A549 (cell line): ENCODE results near the gene TPRN. TPM values are rescaled to one million over a fixed set of nuclear protein-coding genes. Genes with fewer than 3 reads are reported as not detected.
A peak's percentile ranks its signal among the peaks of the same experiment; 100 is the strongest.

Experiments used
- ATAC-seq, 2 experiments: fragments of 200-7000 bp in 1 of 2; fragments of >200 bp in 1 of 2; cut with Nextera tagmentation in 1 of 2; cut with Tn5 transposase in 1 of 2; 3 replicates each; pipeline versions ENCODE4 v1.8.0 to v1.9.1; 2018 to 2020; ENCODE audit warnings: mild to moderate bottlenecking in 1 of 2, moderate library complexity in 1 of 2
- CTCF ChIA-PET: fragments of 300-600 bp; sonication (Branson Sonifier 250); formaldehyde crosslinking; extraction: SDS; loops from one replicate; lab custom pipeline; 2021; ENCODE audit warnings: antibody characterized with exemption, inconsistent platforms; lab: Yijun Ruan, JAX
- POLR2A ChIA-PET: fragments of 350-600 bp; formaldehyde crosslinking; extraction: SDS; loops from one replicate; lab custom pipeline; 2021; ENCODE audit warnings: antibody characterized with exemption, inconsistent platforms; lab: Yijun Ruan, JAX
- DNase-seq, 2 experiments: peaks; one replicate each; pipeline versions ENCODE4 v3.0.0 to v3.0.0-alpha.2; 2011 to 2016; ENCODE audit warnings: low read depth in 1 of 2, low spot score in 1 of 2
- FAIRE-seq: peaks from 2 replicates; lab custom pipeline; 2011; peaks lifted over from hg19 to GRCh38; lab: Jason Lieb, UNC
- H3K27ac ChIP-seq, 2 experiments: fragments of >200 bp; sonication (Bioruptor Twin); formaldehyde crosslinking; 3 replicates each; pipeline ENCODE4 v1.5.1; 2016 to 2017
- H3K4me1 ChIP-seq: fragments of >200 bp; sonication (Bioruptor Twin); formaldehyde crosslinking; 3 replicates; pipeline ENCODE4 v1.6.1; 2016
- H3K4me2 ChIP-seq: fragments of >200 bp; sonication (Bioruptor Twin); formaldehyde crosslinking; 3 replicates; pipeline ENCODE4 v1.6.1; 2016
- H3K4me3 ChIP-seq: fragments of >200 bp; sonication (Bioruptor Twin); formaldehyde crosslinking; 3 replicates; pipeline ENCODE4 v1.5.1; 2016
- H3K9me3 ChIP-seq: fragments of >200 bp; sonication (Bioruptor Twin); formaldehyde crosslinking; 3 replicates; pipeline ENCODE4 v1.6.1; 2016
- CBX2 ChIP-seq: fragments of 200-600 bp; sonication (generic); IDR thresholded peaks from 2 replicates; pipeline ENCODE4 v1.6.1; 2016; ENCODE audit warnings: low read depth, mild to moderate bottlenecking, borderline replicate concordance
- CHD4 ChIP-seq: fragments of 200-600 bp; sonication (generic); IDR thresholded peaks from 2 replicates; pipeline ENCODE4 v1.6.1; 2016; ENCODE audit warnings: antibody characterized with exemption, mild to moderate bottlenecking, borderline replicate concordance
- CTCF ChIP-seq: fragments of >200 bp; sonication (Bioruptor Twin); formaldehyde crosslinking; IDR thresholded peaks from 3 replicates; pipeline ENCODE4 v1.5.1; 2016
- E2F6 ChIP-seq: IDR thresholded peaks from 2 replicates; pipeline ENCODE4 v1.6.1; 2012; ENCODE audit warnings: low read depth, borderline replicate concordance
- ESRRA ChIP-seq: fragments of 150-350 bp; IDR thresholded peaks from 2 replicates; pipeline ENCODE4 v1.6.1; 2014; ENCODE audit warnings: mild to moderate bottlenecking, low read length, borderline replicate concordance
- GATA3 ChIP-seq: IDR thresholded peaks from 2 replicates; pipeline ENCODE4 v1.6.1; 2012; ENCODE audit warnings: borderline replicate concordance
- HEYL ChIP-seq: fragments of 250-450 bp; sonication (Bioruptor Pico); IDR thresholded peaks from 2 replicates; pipeline ENCODE4 v1.8.0; 2021; ENCODE audit warnings: mild to moderate bottlenecking, moderate library complexity
- HMGXB4 ChIP-seq: fragments of 250-450 bp; sonication (Bioruptor Pico); IDR thresholded peaks from 2 replicates; pipeline ENCODE4 v1.5.0; 2021; ENCODE audit warnings: mild to moderate bottlenecking, moderate library complexity, borderline replicate concordance
- HOXB5 ChIP-seq: fragments of 250-450 bp; sonication (Bioruptor Pico); IDR thresholded peaks from 2 replicates; pipeline ENCODE4 v1.5.0; 2020; ENCODE audit warnings: mild to moderate bottlenecking, moderate library complexity
- JUN ChIP-seq, 2 experiments: fragments of >200 bp; sonication (Bioruptor Twin); formaldehyde crosslinking; IDR thresholded peaks; 2 replicates in 1 of 2; 3 replicates in 1 of 2; pipeline ENCODE4 v1.6.1; 2016 to 2017
- MAFK ChIP-seq: fragments of 450-650 bp; IDR thresholded peaks from 2 replicates; pipeline ENCODE4 v1.6.1; 2014; ENCODE audit not compliant: partially characterized antibody
- MAX ChIP-seq: IDR thresholded peaks from 2 replicates; pipeline ENCODE4 v1.6.1; 2012
- MYC ChIP-seq: IDR thresholded peaks from 2 replicates; pipeline ENCODE4 v1.6.1; 2012; ENCODE audit warnings: mild to moderate bottlenecking, inconsistent platforms, low read length, improper control_type of control experiment, borderline replicate concordance
- NPAS2 ChIP-seq: fragments of 250-450 bp; sonication (Bioruptor Pico); IDR thresholded peaks from 2 replicates; pipeline ENCODE4 v1.8.0; 2022; ENCODE audit warnings: mild to moderate bottlenecking, moderate library complexity, borderline replicate concordance
- PHF8 ChIP-seq: fragments of 200-600 bp; sonication (generic); IDR thresholded peaks from 2 replicates; pipeline ENCODE4 v1.6.1; 2016; ENCODE audit warnings: low read depth, mild to moderate bottlenecking, antibody characterized with exemption, moderate library complexity, borderline replicate concordance
- POLR2A ChIP-seq: IDR thresholded peaks from 2 replicates; pipeline ENCODE4 v1.6.1; 2012; ENCODE audit warnings: mild to moderate bottlenecking, low read length
- POLR2AphosphoS2 ChIP-seq: conservative IDR thresholded peaks from 2 replicates; pipeline ENCODE4 v1.6.1; 2012; ENCODE audit warnings: low read length, improper control_type of control experiment, inconsistent platforms
- SREBF2 ChIP-seq: fragments of 450-650 bp; IDR thresholded peaks from 2 replicates; pipeline ENCODE4 v1.6.1; 2014; ENCODE audit warnings: mild to moderate bottlenecking, moderate library complexity
- TFCP2L1 ChIP-seq: fragments of 250-450 bp; sonication (Bioruptor Pico); IDR thresholded peaks from 2 replicates; pipeline ENCODE4 v1.5.0; 2021; ENCODE audit warnings: mild to moderate bottlenecking
- ZC3H11A ChIP-seq: fragments of 450-650 bp; IDR thresholded peaks from 2 replicates; pipeline ENCODE4 v1.6.1; 2014; ENCODE audit warnings: antibody characterized with exemption, mild to moderate bottlenecking
- WGBS: methylation state at CpG from one replicate; pipeline ENCODE4 v1.1.6; 2017; ENCODE audit errors: missing lambda C conversion rate; 5-methylcytosine and 5-hydroxymethylcytosine counted together
- polyA plus RNA-seq, 4 experiments: library from polyadenylated mRNA; depleted of rRNA in 3 of 4; stranded (reverse); fragments of >200 nt; fragmentation: RNase III in 1 of 4; extraction: RNeasy Plus Mini Kit Qiagen cat#74134 plus additional on column Dnase treatment in 1 of 4; gene quantifications; 2 replicates in 3 of 4; 3 replicates in 1 of 4; pipeline ENCODE4 v1.2.3, GENCODE V29; 2011 to 2017

The TPRN gene
- polyA plus RNA-seq, 2 of the 4 experiments (the other 2 are of a cell fraction) = 2.1 to 6.5 TPM

GRCh38 chr9:137234758-137235423 lies 34.4 kb upstream of the TPRN start:
- Histone ChIP-seq H3K4me2 (no peak overlapping the region), H3K9me3 (no peaks in the 10 kb centered on the region), H3K4me3 (no peak overlapping the region), H3K4me1 (peaks cover 45% of the 10 kb centered on the region), H3K27ac (no peak overlapping the region)
- no peak for TF ChIP-seq ESRRA
- no peak for TF ChIP-seq CHD4
- no peak for TF ChIP-seq CTCF
- TF ChIP-seq MAX = no peak
- TF ChIP-seq ZC3H11A = no peak
- TF ChIP-seq TFCP2L1 (CRISPR knock-in tag) = no peak
- TF ChIP-seq E2F6 = no peak
- TF ChIP-seq HEYL (CRISPR knock-in tag) = no peak
- no peak for TF ChIP-seq CBX2
- no peak for TF ChIP-seq GATA3
- 89% methylated on average over 17 of the region's 18 CpGs for WGBS
- ATAC-seq = no peak
- no peak for FAIRE-seq
- DNase-seq = no peak
- CTCF ChIA-PET = interaction anchor here (0.6 to 8.6 kb wide), 9 partner anchors 11 to 188 kb away, joined by 3 to 71 read pairs (median 5); partner anchors contain the start of genes CYSRT1 and SSNA1
- POLR2A ChIA-PET = no interaction called here

- FAIRE-seq (no peak), DNase-seq (no peak), ATAC-seq (no peak)
- Histone ChIP-seq H3K27ac (peak overlapping the region in 1 of 2 experiments; percentile 44; a peak in 1 of 6 replicates), H3K4me3 (no peak overlapping the region), H3K9me3 (no peaks in the 10 kb centered on the region), H3K4me2 (no peak overlapping the region), H3K4me1 (peaks cover 47% of the 10 kb centered on the region)
- POLR2A ChIA-PET = no interaction called here
- TF ChIP-seq POLR2A (no peak), HOXB5 (CRISPR knock-in tag) (no peak), JUN (IDR thresholded peaks at IDR 0.05) (no peak), MAFK (no peak), HMGXB4 (CRISPR knock-in tag) (no peak), HEYL (CRISPR knock-in tag) (no peak), MAX (no peak), NPAS2 (CRISPR knock-in tag) (no peak), POLR2AphosphoS2 (no peak), SREBF2 (no peak), PHF8 (no peak), CBX2 (no peak), MYC (no peak)
- TF ChIP-seq, all 56 proteins: peak for 0
- CTCF ChIA-PET = interaction anchor here (1.1 to 8.6 kb wide), 8 partner anchors 10 to 205 kb away, joined by 3 to 71 read pairs (median 4); partner anchors contain the start of genes CYSRT1 and SSNA1
- 88% methylated on average over 30 of the region's 40 CpGs for WGBS
Observed at GRCh38 chr9:137234055-137234697, 33.6 kb upstream of the TPRN start.
